ENCODE results near the gene HM13. TPM values are rescaled to one million over a fixed set of nuclear protein-coding genes. Genes with fewer than 3 reads are reported as not detected.

Gene HM13
- total RNA-seq, 1 experiment from 2014 or later: 183 TPM

DNA sequence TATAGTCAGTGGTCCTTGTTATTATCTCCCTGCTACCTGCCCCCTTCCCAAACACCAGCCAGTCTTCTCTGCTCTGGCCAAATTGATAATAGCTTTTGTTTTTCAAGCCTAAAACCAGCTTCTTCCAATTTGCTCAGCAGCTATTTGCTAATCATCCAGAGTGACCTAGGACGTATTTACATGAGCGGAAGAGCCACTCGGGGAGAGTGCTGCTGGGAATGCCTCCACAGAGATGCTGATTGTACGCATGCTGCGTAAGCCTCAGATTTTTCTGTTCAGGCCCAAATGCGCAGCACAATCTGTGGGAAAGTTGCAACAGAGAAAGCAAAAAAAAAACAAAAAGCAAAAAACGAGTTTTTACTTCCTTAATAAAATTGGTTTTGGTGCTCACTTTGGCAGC lies 66.5 kb downstream of the HM13 start:
- RAD21 ChIA-PET (ENCODE audit: low non-redundant PET in 1 of 2, low total read pairs in 2 of 2, uncharacterized antibody in 2 of 2, unreplicated experiment in 2 of 2): no interaction called here
- Histone ChIP-seq H3K4me2 (ENCODE audit: low read length) (no peak overlapping the region), H4K20me1 (ENCODE audit: insufficient read depth) (no peaks in the 10 kb centered on the region), H3K9ac (ENCODE audit: low read length) (no peak overlapping the region), H3K36me3 (ENCODE audit: control insufficient read depth in 1 of 2, insufficient read depth in 2 of 2, low read length in 2 of 2) (no peaks in the 10 kb centered on the region), H3K79me2 (ENCODE audit: insufficient read depth, low read length) (no peaks in the 10 kb centered on the region), H3K9me3 (ENCODE audit: control insufficient read depth in 1 of 2, insufficient read depth in 1 of 2, low read depth in 1 of 2, low read length in 2 of 2) (no peaks in the 10 kb centered on the region), H3K4me3 (replicated peaks in 1 of 2; ENCODE audit: low read depth in 1 of 2, low read length in 2 of 2) (no peak overlapping the region), H2AFZ (ENCODE audit: low read depth, low read length, poor library complexity, severe bottlenecking) (no peak overlapping the region), H3K4me1 (ENCODE audit: control insufficient read depth in 1 of 2, insufficient read depth in 2 of 2, low read length in 2 of 2) (peaks cover 9 to 14% of the 10 kb centered on the region in 2 experiments; a peak in 3 of 4 replicates), H3K9me2 (ENCODE audit: insufficient read depth) (no peaks in the 10 kb centered on the region), H3K27me3 (ENCODE audit: insufficient read depth, low read length) (no peaks in the 10 kb centered on the region), H3K27ac (ENCODE audit: low read depth, low read length) (no peak overlapping the region)
- no TSS peak for BruUV-seq (replicated peaks)
- POLR2A ChIA-PET: interaction anchor here (28.6 kb wide), 1 partner anchor 24 kb away, joined by 1106 read pairs; the partner anchor contains the start of gene ID1
- no peak for DNase-seq (ENCODE audit: low read depth, low spot score)
- intact Hi-C loops (cut with micrococcal nuclease): no loop called here
- TF ChIP-seq SRF (IDR thresholded peaks at IDR 0.05; ENCODE audit: low read depth) (no peak), EZH2phosphoT487 (IDR thresholded peaks at IDR 0.05; ENCODE audit: borderline replicate concordance) (no peak), SP1 (IDR thresholded peaks at IDR 0.05; ENCODE audit: low read depth) (no peak), SIN3A (IDR thresholded peaks at IDR 0.05; ENCODE audit: low read depth) (no peak), EZH2 (IDR thresholded peaks at IDR 0.05) (no peak), RAD21 (IDR thresholded peaks at IDR 0.05; ENCODE audit: low read depth) (no peak), TCF7L2 (IDR thresholded peaks at IDR 0.05; ENCODE audit: borderline replicate concordance, extremely low read depth, insufficient read depth, insufficient read length) (no peak)
- TF ChIP-seq, protein P1, sequence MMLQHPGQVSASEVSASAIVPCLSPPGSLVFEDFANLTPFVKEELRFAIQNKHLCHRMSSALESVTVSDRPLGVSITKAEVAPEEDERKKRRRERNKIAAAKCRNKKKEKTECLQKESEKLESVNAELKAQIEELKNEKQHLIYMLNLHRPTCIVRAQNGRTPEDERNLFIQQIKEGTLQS (IDR thresholded peaks at IDR 0.05): no peak
- TF ChIP-seq, protein P2, sequence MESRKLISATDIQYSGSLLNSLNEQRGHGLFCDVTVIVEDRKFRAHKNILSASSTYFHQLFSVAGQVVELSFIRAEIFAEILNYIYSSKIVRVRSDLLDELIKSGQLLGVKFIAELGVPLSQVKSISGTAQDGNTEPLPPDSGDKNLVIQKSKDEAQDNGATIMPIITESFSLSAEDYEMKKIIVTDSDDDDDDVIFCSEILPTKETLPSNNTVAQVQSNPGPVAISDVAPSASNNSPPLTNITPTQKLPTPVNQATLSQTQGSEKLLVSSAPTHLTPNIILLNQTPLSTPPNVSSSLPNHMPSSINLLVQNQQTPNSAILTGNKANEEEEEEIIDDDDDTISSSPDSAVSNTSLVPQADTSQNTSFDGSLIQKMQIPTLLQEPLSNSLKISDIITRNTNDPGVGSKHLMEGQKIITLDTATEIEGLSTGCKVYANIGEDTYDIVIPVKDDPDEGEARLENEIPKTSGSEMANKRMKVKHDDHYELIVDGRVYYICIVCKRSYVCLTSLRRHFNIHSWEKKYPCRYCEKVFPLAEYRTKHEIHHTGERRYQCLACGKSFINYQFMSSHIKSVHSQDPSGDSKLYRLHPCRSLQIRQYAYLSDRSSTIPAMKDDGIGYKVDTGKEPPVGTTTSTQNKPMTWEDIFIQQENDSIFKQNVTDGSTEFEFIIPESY (IDR thresholded peaks at IDR 0.05; ENCODE audit: extremely low read depth, insufficient replicate concordance, low read length): no peak
- CTCF ChIA-PET: interaction anchor here (1.0 to 1.4 kb wide), 2 partner anchors 13 to 18 kb away, joined by 3 read pairs; no protein-coding TSS in a partner anchor
- ATAC-seq: no peak

All from HCT116 (cell line).